Upper lobe of left lung (tissue), 6 donors: Measurements from ENCODE around the gene ITGAL. TPM values are rescaled to one million over a fixed set of nuclear protein-coding genes. Genes with fewer than 3 reads are reported as not detected.
"Not testable (repeated sequence)": the region's sequence is repeated elsewhere in the genome, so short reads cannot be mapped to it uniquely, and the experiment has no call there.

Experiments used
- ATAC-seq, 2 donors: fragments of 200-7000 bp; cut with Tn5 transposase; one replicate each; pipeline ENCODE4 v1.9.1; 2022; ENCODE audit warnings: mild to moderate bottlenecking in 2 of 2, moderate library complexity in 2 of 2; ENCODE audit not compliant: low FRiP score in 2 of 2
- DNase-seq, 2 donors: peaks; one replicate each; pipeline ENCODE4 v3.0.0-alpha.2; 2019 to 2020
- H3K27ac ChIP-seq, 4 donors: fragments of 200-600 bp; sonication (generic); one replicate each; pipeline ENCODE4 v1.5.1; 2016 to 2019
- H3K27me3 ChIP-seq, 4 donors: fragments of 200-600 bp; sonication (generic); one replicate each; pipeline ENCODE4 v1.5.1; 2017 to 2019
- H3K36me3 ChIP-seq, 4 donors: fragments of 200-600 bp; sonication (generic); one replicate each; pipeline ENCODE4 v1.5.1; 2016 to 2019
- H3K4me1 ChIP-seq, 4 donors: fragments of 200-600 bp; sonication (generic); one replicate each; pipeline ENCODE4 v1.5.1; 2018 to 2019
- H3K4me3 ChIP-seq, 4 donors: fragments of 200-600 bp; sonication (generic); one replicate each; pipeline ENCODE4 v1.5.1; 2017 to 2019; ENCODE audit warnings: mild to moderate bottlenecking in 2 of 4, moderate library complexity in 1 of 4
- H3K9me3 ChIP-seq, 4 donors: fragments of 200-600 bp; sonication (generic); one replicate each; pipeline ENCODE4 v1.5.1; 2018 to 2019
- EP300 ChIP-seq, 4 donors: sonication (generic); formaldehyde crosslinking; IDR thresholded peaks; one replicate each; pipeline ENCODE4 v1.5.1; 2017; ENCODE audit warnings: antibody characterized with exemption in 4 of 4, control low read depth in 2 of 4
- POLR2A ChIP-seq, 4 donors: fragments of 450-650 bp; IDR thresholded peaks; one replicate each; pipeline ENCODE4 v1.5.1; 2016 to 2017; ENCODE audit warnings: antibody characterized with exemption in 4 of 4, mild to moderate bottlenecking in 2 of 4
- POLR2AphosphoS5 ChIP-seq, 2 donors: sonication (generic); formaldehyde crosslinking; IDR thresholded peaks; one replicate each; pipeline ENCODE4 v1.5.1; 2017; ENCODE audit warnings: antibody characterized with exemption in 2 of 2
- WGBS, 2 donors: methylation state at CpG; one replicate each; pipeline ENCODE4 v1.1.5; 2017 to 2018; 5-methylcytosine and 5-hydroxymethylcytosine counted together
- total RNA-seq, 6 donors: library from RNA; depleted of rRNA in 4 of 6; stranded (reverse); fragments of >200 nt in 4 of 6; gene quantifications; one replicate each; pipeline versions ENCODE4 v1.1.0 to v1.2.1, GENCODE V29; 2016 to 2021
- TF ChIP-seq, protein P1 (sequence below), 6 experiments: fragments of 450-650 bp in 4 of 6; fragments of 200-600 bp in 2 of 6; sonication (generic) in 2 of 6; IDR thresholded peaks; one replicate each; pipeline ENCODE4 v1.5.1; 2016 to 2019; ENCODE audit warnings: antibody characterized with exemption in 6 of 6
- donor health status: DM: no; HTN: no; CAD: no; lungs with moderate emphysema.
- donor health status: DM: no; HTN: yes; CAD: no; lungs with severe emphysema.

Gene ITGAL
- total RNA-seq, 6 donors from 2014 or later = 22.8 to 138 (median 67.0) TPM

DNA sequence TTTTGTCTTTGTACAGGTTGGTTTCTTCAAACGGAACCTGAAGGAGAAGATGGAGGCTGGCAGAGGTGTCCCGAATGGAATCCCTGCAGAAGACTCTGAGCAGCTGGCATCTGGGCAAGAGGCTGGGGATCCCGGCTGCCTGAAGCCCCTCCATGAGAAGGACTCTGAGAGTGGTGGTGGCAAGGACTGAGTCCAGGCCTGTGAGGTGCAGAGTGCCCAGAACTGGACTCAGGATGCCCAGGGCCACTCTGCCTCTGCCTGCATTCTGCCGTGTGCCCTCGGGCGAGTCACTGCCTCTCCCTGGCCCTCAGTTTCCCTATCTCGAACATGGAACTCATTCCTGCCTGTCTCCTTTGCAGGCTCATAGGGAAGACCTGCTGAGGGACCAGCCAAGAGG, 48.9 kb downstream of the ITGAL start:
- 91 to 98% methylated on average over 7 of the region's 7 CpGs for WGBS, 2 donors

DNA sequence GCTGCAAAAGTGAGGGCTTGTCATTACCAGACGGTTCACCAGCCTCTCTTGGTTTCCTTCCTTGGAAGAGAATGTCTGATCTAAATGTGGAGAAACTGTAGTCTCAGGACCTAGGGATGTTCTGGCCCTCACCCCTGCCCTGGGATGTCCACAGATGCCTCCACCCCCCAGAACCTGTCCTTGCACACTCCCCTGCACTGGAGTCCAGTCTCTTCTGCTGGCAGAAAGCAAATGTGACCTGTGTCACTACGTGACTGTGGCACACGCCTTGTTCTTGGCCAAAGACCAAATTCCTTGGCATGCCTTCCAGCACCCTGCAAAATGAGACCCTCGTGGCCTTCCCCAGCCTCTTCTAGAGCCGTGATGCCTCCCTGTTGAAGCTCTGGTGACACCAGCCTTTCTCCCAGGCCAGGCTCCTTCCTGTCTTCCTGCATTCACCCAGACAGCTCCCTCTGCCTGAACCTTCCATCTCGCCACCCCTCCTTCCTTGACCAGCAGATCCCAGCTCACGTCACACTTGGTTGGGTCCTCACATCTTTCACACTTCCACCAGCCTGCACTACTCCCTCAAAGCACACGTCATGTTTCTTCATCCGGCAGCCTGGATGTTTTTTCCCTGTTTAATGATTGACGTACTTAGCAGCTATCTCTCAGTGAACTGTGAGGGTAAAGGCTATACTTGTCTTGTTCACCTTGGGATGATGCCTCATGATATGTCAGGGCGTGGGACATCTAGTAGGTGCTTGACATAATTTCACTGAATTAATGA, 49.5 kb downstream of the ITGAL start:
- H3K9me3 ChIP-seq = no peaks in the 10 kb centered on the region
- no peak overlapping the region for H3K27ac ChIP-seq
- DNase-seq (no peak), ATAC-seq (no peak)
- H3K4me3 ChIP-seq = no peak overlapping the region
- no peaks in the 10 kb centered on the region for H3K27me3 ChIP-seq
- H3K36me3 ChIP-seq = peaks cover 0 to 28% (median 12%) of the 10 kb centered on the region in 4 donors
- TF ChIP-seq EP300 (IDR thresholded peaks at IDR 0.05) = no peak
- TF ChIP-seq, protein P1, sequence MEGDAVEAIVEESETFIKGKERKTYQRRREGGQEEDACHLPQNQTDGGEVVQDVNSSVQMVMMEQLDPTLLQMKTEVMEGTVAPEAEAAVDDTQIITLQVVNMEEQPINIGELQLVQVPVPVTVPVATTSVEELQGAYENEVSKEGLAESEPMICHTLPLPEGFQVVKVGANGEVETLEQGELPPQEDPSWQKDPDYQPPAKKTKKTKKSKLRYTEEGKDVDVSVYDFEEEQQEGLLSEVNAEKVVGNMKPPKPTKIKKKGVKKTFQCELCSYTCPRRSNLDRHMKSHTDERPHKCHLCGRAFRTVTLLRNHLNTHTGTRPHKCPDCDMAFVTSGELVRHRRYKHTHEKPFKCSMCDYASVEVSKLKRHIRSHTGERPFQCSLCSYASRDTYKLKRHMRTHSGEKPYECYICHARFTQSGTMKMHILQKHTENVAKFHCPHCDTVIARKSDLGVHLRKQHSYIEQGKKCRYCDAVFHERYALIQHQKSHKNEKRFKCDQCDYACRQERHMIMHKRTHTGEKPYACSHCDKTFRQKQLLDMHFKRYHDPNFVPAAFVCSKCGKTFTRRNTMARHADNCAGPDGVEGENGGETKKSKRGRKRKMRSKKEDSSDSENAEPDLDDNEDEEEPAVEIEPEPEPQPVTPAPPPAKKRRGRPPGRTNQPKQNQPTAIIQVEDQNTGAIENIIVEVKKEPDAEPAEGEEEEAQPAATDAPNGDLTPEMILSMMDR (IDR thresholded peaks at IDR 0.05) = no peak
- H3K4me1 ChIP-seq = peaks cover 5 to 24% (median 8%) of the 10 kb centered on the region in 4 donors
- WGBS, 2 donors = 51 to 55% methylated on average over 11 of the region's 11 CpGs

More for the DNA sequence above, 48.9 kb downstream of the ITGAL start:
- DNase-seq = no peak
- Histone ChIP-seq H3K27me3 (no peaks in the 10 kb centered on the region), H3K9me3 (no peaks in the 10 kb centered on the region), H3K4me3 (no peak overlapping the region), H3K27ac (no peak overlapping the region), H3K4me1 (peaks cover 5 to 24% (median 8%) of the 10 kb centered on the region in 4 donors), H3K36me3 (peaks cover 0 to 28% (median 14%) of the 10 kb centered on the region in 4 donors)
- no peak for TF ChIP-seq POLR2A (IDR thresholded peaks at IDR 0.05)
- TF ChIP-seq, protein P1 (IDR thresholded peaks at IDR 0.05) = no peak
- TF ChIP-seq EP300 (IDR thresholded peaks at IDR 0.05) = no peak
- TF ChIP-seq POLR2AphosphoS5 (IDR thresholded peaks at IDR 0.05) = no peak
- no peak for ATAC-seq

DNA sequence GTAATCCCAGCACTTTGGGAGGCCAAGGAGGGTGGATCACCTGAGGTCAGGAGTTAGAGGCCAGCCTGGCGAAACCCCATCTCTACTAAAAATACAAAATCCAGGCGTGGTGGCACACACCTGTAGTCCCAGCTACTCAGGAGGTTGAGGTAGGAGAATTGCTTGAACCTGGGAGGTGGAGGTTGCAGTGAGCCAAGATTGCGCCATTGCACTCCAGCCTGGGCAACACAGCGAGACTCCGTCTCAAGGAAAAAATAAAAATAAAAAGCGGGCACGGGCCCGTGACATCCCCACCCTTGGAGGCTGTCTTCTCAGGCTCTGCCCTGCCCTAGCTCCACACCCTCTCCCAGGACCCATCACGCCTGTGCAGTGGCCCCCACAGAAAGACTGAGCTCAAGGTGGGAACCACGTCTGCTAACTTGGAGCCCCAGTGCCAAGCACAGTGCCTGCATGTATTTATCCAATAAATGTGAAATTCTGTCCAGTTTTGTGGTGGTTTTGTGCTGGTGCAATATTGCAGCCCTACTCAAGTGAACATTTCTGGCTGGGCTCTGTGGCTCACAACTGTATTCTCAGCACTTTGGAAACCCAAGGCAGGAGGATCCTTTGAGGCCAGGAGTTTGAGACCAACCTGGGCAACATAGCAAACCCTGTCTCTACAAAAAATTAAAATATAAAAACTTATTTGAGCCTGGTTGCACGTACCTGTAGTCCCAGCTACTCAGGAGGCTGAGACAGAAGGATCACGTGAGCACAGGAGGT, 50.3 kb downstream of the ITGAL start:
- WGBS, 2 donors = 88% methylated on average over 12 of the region's 12 CpGs
- ATAC-seq, H3K4me3 ChIP-seq, H3K27me3 ChIP-seq, H3K27ac ChIP-seq, DNase-seq, H3K9me3 ChIP-seq: not testable (repeated sequence)
- Histone ChIP-seq H3K4me1 (peaks cover 8 to 29% (median 13%) of the 10 kb centered on the region in 4 donors), H3K36me3 (peaks cover 0 to 26% (median 11%) of the 10 kb centered on the region in 4 donors)

DNA sequence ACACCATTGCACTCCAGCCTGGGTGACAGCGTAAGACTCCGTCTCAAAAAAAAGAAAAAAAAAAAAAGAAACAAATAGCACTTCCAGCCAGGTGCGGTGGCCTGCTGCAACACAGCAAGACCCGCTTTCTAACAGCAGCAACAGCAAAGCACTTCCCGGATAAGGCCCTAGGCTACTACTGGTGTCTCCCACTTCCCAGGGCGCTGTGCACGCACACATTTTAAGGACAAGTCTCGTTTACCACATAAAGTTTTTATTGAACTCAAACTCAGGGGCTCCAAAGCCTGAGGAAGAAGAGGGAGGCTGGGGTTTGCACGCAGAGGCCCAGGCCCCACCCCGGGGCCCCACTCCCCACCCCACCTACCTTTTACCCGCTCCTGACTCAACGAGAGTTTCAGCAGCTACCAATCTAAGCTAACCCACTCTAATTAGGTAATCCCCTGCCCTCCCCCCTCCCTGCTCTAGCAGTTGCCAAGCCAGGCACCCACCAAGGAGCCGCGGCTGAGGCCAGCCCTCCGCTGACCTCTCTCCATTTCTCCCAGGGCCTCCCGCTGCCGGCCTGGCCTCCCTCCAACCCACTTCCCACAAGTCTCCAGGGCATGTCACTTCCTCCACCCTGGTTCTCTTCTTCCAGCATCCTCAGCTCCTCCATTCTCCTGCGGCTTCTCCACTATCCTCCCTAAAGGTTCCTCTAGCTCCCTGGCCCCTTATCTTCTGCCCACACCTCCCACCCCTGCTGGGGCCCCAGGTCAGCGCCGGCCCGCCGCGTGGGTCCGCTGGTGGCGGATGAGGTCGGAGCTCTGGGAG, 51.4 kb downstream of the ITGAL start:
- DNase-seq = no peak
- H3K36me3 ChIP-seq = peaks cover 0 to 16% (median 9%) of the 10 kb centered on the region in 4 donors
- no peak overlapping the region for H3K4me3 ChIP-seq
- no peak for TF ChIP-seq EP300 (IDR thresholded peaks at IDR 0.05)
- no peak for TF ChIP-seq POLR2AphosphoS5 (IDR thresholded peaks at IDR 0.05)
- peak in 1 of 4 donors; percentile 5 for TF ChIP-seq POLR2A (IDR thresholded peaks at IDR 0.05)
- TF ChIP-seq, protein P1 (IDR thresholded peaks at IDR 0.05) = no peak
- 80% methylated on average over 26 of the region's 26 CpGs for WGBS, 2 donors
- no peaks in the 10 kb centered on the region for H3K9me3 ChIP-seq
- H3K4me1 ChIP-seq = peaks cover 11 to 40% (median 21%) of the 10 kb centered on the region in 4 donors
- ATAC-seq = no peak
- no peak overlapping the region for H3K27ac ChIP-seq
- H3K27me3 ChIP-seq = no peaks in the 10 kb centered on the region
